Loucy (cell line): ENCODE measurements around the gene NFYA.

ENCODE experiments used
- EZH2phosphoT487 ChIP-seq: fragments of 200-600 bp; IDR thresholded peaks from 2 replicates; pipeline ENCODE4 v1.6.1; 2018; ENCODE audit warnings: antibody characterized with exemption, mild to moderate bottlenecking, moderate library complexity, borderline replicate concordance
- TF ChIP-seq, protein P1 (sequence below): fragments of 200-600 bp; sonication (generic); conservative IDR thresholded peaks from 2 replicates; pipeline ENCODE4 v1.5.1; 2014; ENCODE audit warnings: mild to moderate bottlenecking, antibody characterized with exemption, low read length

DNA sequence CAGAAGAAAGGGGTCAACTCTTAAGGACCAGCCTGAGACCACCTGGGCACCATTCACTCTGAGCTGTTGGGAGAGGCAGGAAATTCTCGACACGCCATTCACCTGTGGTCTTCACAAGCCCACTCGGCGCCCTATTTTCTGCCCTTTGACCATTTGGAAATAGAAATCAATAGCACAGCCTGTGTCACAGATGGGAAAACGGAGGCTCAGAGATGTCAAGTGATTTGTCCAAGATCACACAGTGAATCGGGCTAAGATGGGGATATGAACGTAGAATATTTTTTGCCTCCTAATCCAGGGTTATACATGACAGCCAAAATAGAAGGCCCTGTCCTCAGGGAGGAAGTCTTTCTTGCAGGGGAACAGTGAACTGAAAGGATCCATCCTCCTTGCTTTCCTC lies 22.8 kb upstream of the NFYA start:
- TF ChIP-seq, protein P1, sequence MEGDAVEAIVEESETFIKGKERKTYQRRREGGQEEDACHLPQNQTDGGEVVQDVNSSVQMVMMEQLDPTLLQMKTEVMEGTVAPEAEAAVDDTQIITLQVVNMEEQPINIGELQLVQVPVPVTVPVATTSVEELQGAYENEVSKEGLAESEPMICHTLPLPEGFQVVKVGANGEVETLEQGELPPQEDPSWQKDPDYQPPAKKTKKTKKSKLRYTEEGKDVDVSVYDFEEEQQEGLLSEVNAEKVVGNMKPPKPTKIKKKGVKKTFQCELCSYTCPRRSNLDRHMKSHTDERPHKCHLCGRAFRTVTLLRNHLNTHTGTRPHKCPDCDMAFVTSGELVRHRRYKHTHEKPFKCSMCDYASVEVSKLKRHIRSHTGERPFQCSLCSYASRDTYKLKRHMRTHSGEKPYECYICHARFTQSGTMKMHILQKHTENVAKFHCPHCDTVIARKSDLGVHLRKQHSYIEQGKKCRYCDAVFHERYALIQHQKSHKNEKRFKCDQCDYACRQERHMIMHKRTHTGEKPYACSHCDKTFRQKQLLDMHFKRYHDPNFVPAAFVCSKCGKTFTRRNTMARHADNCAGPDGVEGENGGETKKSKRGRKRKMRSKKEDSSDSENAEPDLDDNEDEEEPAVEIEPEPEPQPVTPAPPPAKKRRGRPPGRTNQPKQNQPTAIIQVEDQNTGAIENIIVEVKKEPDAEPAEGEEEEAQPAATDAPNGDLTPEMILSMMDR, result no peak
- TF ChIP-seq EZH2phosphoT487, result no peak
